ENCODE data around the gene RNU7-1.

GRCh38 chr12:6951551-6952120 lies 8.0 kb downstream of the RNU7-1 start:
- TF ChIP-seq POLR2A (IDR thresholded peaks at IDR 0.05; ENCODE audit: low read depth, low read length) (no peak), CTCF (conservative IDR thresholded peaks at IDR 0.05; ENCODE audit: low read depth, low read length) (no peak), CEBPB (IDR thresholded peaks at IDR 0.05; ENCODE audit: low read depth, low read length) (no peak), RAD21 (IDR thresholded peaks at IDR 0.05; ENCODE audit: low read length) (no peak), USF2 (IDR thresholded peaks at IDR 0.05; ENCODE audit: low read depth, low read length) (no peak), BHLHE40 (IDR thresholded peaks at IDR 0.05; ENCODE audit: low read depth, low read length) (no peak), SMC3 (IDR thresholded peaks at IDR 0.05; ENCODE audit: low read depth, low read length) (no peak), RCOR1 (IDR thresholded peaks at IDR 0.05; ENCODE audit: insufficient replicate concordance, low read length) (no peak), MXI1 (IDR thresholded peaks at IDR 0.05; ENCODE audit: borderline replicate concordance, low read depth, low read length) (no peak), ELK1 (IDR thresholded peaks at IDR 0.05; ENCODE audit: borderline replicate concordance, low read depth, low read length) (no peak)

Data from IMR-90 (cell line).